Osteocyte (in vitro differentiated cells): ENCODE results near the gene PLXND1. TPM values are rescaled to one million over a fixed set of nuclear protein-coding genes. Genes with fewer than 3 reads are reported as not detected.

Experiments used
- DNase-seq: peaks from one replicate; pipeline ENCODE4 v3.0.0; 2021; ENCODE audit warnings: mixed read lengths; ENCODE audit not compliant: unreplicated experiment; ENCODE audit errors: extremely low spot score
- H3K27ac Mint-ChIP-seq: one replicate; pipeline ENCODE4 v1.8.0; 2021; ENCODE audit warnings: mild to moderate bottlenecking, mixed read lengths; ENCODE audit not compliant: unreplicated experiment
- H3K27me3 Mint-ChIP-seq: one replicate; pipeline ENCODE4 v1.8.0; 2021; ENCODE audit warnings: mixed read lengths; ENCODE audit not compliant: unreplicated experiment
- H3K36me3 Mint-ChIP-seq: one replicate; pipeline ENCODE4 v1.8.0; 2021; ENCODE audit warnings: mixed read lengths; ENCODE audit not compliant: unreplicated experiment
- H3K4me1 Mint-ChIP-seq: one replicate; pipeline ENCODE4 v1.8.0; 2021; ENCODE audit warnings: mixed read lengths; ENCODE audit not compliant: unreplicated experiment
- H3K4me3 Mint-ChIP-seq: one replicate; pipeline ENCODE4 v1.8.0; 2021; ENCODE audit warnings: mild to moderate bottlenecking, moderate library complexity, mixed read lengths; ENCODE audit not compliant: unreplicated experiment
- H3K9me3 Mint-ChIP-seq: one replicate; pipeline ENCODE4 v1.8.0; 2021; ENCODE audit warnings: mixed read lengths; ENCODE audit not compliant: unreplicated experiment
- total RNA-seq: library from RNA; stranded (reverse); gene quantifications from 2 replicates; pipeline ENCODE4 v1.2.1, GENCODE V29; 2021
- TF ChIP-seq, protein P1 (sequence below): fragments of 200-600 bp; sonication (generic); IDR thresholded peaks from 2 replicates; pipeline ENCODE4 v1.5.0; 2021; ENCODE audit warnings: antibody characterized with exemption, mild to moderate bottlenecking, moderate library complexity

The PLXND1 gene
- total RNA-seq, 1 donor from 2014 or later: 358 TPM

- peak; percentile 83 for DNase-seq
- Mint-ChIP-seq H3K9me3 (no peaks in the 10 kb centered on the region), H3K36me3 (no peaks in the 10 kb centered on the region), H3K27ac (peak overlapping the region; percentile 85), H3K27me3 (no peaks in the 10 kb centered on the region), H3K4me1 (peaks cover 77% of the 10 kb centered on the region), H3K4me3 (no peak overlapping the region)
- TF ChIP-seq, protein P1, sequence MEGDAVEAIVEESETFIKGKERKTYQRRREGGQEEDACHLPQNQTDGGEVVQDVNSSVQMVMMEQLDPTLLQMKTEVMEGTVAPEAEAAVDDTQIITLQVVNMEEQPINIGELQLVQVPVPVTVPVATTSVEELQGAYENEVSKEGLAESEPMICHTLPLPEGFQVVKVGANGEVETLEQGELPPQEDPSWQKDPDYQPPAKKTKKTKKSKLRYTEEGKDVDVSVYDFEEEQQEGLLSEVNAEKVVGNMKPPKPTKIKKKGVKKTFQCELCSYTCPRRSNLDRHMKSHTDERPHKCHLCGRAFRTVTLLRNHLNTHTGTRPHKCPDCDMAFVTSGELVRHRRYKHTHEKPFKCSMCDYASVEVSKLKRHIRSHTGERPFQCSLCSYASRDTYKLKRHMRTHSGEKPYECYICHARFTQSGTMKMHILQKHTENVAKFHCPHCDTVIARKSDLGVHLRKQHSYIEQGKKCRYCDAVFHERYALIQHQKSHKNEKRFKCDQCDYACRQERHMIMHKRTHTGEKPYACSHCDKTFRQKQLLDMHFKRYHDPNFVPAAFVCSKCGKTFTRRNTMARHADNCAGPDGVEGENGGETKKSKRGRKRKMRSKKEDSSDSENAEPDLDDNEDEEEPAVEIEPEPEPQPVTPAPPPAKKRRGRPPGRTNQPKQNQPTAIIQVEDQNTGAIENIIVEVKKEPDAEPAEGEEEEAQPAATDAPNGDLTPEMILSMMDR: no peak
Observed at GRCh38 chr3:129620828-129621559, 14.5 kb upstream of the PLXND1 start.

- no peak for DNase-seq
- H3K4me3 Mint-ChIP-seq: no peak overlapping the region
- H3K27me3 Mint-ChIP-seq: no peaks in the 10 kb centered on the region
- no peaks in the 10 kb centered on the region for H3K9me3 Mint-ChIP-seq
- peaks cover 76% of the 10 kb centered on the region for H3K4me1 Mint-ChIP-seq
- TF ChIP-seq, protein P1: no peak
- no peak overlapping the region for H3K27ac Mint-ChIP-seq
- H3K36me3 Mint-ChIP-seq: no peaks in the 10 kb centered on the region
Observed at GRCh38 chr3:129619726-129620162, 13.3 kb upstream of the PLXND1 start.

DNA sequence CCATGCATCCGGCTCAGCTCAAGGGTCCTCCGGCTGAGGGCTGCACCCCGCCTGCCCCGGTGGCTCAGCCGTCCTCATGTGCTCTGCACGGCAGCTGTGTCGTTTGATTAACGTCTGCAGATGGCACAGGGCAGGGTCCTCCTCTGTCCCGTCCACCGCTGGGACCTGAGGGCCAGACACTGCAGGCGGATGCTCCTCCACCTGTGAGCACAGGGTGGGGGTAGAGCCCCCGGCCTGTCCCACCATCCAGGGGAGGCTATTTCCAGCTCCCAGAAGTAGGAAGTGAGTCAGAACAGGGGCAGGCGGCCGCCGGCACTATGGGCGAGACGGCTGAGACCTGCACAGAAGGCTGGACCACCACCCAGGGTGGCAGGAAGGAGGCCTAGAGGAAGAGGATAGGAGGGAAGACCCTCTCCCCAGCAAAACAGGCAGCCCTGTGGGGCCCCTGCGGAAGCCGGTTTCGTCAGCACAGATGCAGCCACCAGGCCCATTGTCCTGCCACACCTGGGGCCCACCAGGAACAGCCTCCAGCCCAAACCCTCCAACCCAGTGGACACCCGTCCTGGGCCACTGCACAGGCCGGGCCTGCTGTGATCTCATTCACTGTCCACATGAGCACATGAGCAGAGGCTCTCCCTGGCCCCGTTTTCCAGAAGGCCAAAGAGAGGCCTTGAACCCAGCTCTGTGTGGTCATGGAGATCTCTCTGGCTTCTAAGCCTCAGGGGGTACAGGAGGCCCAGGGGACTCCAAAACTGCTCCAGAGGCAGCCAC, 12.6 kb upstream of the PLXND1 start:
- Mint-ChIP-seq H3K27ac (no peak overlapping the region), H3K36me3 (no peaks in the 10 kb centered on the region), H3K9me3 (no peaks in the 10 kb centered on the region), H3K4me3 (no peak overlapping the region), H3K4me1 (peaks cover 69% of the 10 kb centered on the region), H3K27me3 (no peaks in the 10 kb centered on the region)
- TF ChIP-seq, protein P1: no peak
- DNase-seq: peak; percentile 80

- DNase-seq: no peak
- Mint-ChIP-seq H3K36me3 (no peaks in the 10 kb centered on the region), H3K27me3 (no peaks in the 10 kb centered on the region), H3K4me1 (peaks cover 62% of the 10 kb centered on the region), H3K4me3 (no peak overlapping the region), H3K27ac (peak overlapping the region; percentile 64), H3K9me3 (no peaks in the 10 kb centered on the region)
- TF ChIP-seq, protein P1: no peak
Observed at GRCh38 chr3:129618186-129618820, 11.8 kb upstream of the PLXND1 start.
